ENCODE data around the gene FMN2. TPM values are rescaled to one million over a fixed set of nuclear protein-coding genes. Genes with fewer than 3 reads are reported as not detected.

The FMN2 gene
- total RNA-seq, 2 experiments from 2014 or later = not detected

GRCh38 chr1:240308096-240308495 lies 216.4 kb downstream of the FMN2 start:
- Mint-ChIP-seq H3K36me3 (ENCODE audit: low read depth) (no peaks in the 10 kb centered on the region), H3K27ac (no peak overlapping the region), H3K4me3 (no peak overlapping the region), H3K9me3 (peaks cover 7% of the 10 kb centered on the region), H3K4me1 (ENCODE audit: low read depth) (no peaks in the 10 kb centered on the region), H3K27me3 (no peaks in the 10 kb centered on the region)
- ChIA-PET POLR2A (no interaction called here), CTCF (no interaction called here)
- Histone ChIP-seq H3K9me3 (ENCODE audit: control insufficient read depth in 1 of 2, insufficient read depth in 1 of 2, low read length in 2 of 2) (peaks cover 0 to 4% of the 10 kb centered on the region in 2 experiments), H3K27ac (ENCODE audit: low read depth in 1 of 2, low read length in 2 of 2) (no peak overlapping the region), H3K4me1 (ENCODE audit: insufficient read depth, low read length) (no peaks in the 10 kb centered on the region), H3K4me3 (ENCODE audit: low read length) (no peak overlapping the region), H3K27me3 (ENCODE audit: control insufficient read depth in 1 of 2, insufficient read depth in 2 of 2, low read length in 2 of 2) (no peaks in the 10 kb centered on the region), H3K36me3 (ENCODE audit: insufficient read depth, low read length) (no peaks in the 10 kb centered on the region)
- DNase-seq (no peak), ATAC-seq (ENCODE audit: poor library complexity) (no peak)
- intact Hi-C loops (cut with DNase I, micrococcal nuclease) = no loop called here
- TF ChIP-seq, protein P1, sequence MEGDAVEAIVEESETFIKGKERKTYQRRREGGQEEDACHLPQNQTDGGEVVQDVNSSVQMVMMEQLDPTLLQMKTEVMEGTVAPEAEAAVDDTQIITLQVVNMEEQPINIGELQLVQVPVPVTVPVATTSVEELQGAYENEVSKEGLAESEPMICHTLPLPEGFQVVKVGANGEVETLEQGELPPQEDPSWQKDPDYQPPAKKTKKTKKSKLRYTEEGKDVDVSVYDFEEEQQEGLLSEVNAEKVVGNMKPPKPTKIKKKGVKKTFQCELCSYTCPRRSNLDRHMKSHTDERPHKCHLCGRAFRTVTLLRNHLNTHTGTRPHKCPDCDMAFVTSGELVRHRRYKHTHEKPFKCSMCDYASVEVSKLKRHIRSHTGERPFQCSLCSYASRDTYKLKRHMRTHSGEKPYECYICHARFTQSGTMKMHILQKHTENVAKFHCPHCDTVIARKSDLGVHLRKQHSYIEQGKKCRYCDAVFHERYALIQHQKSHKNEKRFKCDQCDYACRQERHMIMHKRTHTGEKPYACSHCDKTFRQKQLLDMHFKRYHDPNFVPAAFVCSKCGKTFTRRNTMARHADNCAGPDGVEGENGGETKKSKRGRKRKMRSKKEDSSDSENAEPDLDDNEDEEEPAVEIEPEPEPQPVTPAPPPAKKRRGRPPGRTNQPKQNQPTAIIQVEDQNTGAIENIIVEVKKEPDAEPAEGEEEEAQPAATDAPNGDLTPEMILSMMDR (IDR thresholded peaks at IDR 0.05) = no peak

GRCh38 chr1:240309769-240310168 lies 218.1 kb downstream of the FMN2 start:
- CTCF ChIA-PET = no interaction called here
- POLR2A ChIA-PET = no interaction called here
- H3K27ac Mint-ChIP-seq = no peak overlapping the region

GRCh38 chr1:240310226-240310925 lies 218.7 kb downstream of the FMN2 start:
- peaks cover 7% of the 10 kb centered on the region for H3K9me3 Mint-ChIP-seq

More at GRCh38 chr1:240309769-240310168, 218.1 kb downstream of the FMN2 start:
- H3K27ac ChIP-seq (ENCODE audit: low read depth in 1 of 2, low read length in 2 of 2) = no peak overlapping the region
- intact Hi-C loops (cut with DNase I, micrococcal nuclease) = no loop called here
- H3K9me3 ChIP-seq (ENCODE audit: control insufficient read depth in 1 of 2, insufficient read depth in 1 of 2, low read length in 2 of 2) = peaks cover 0 to under 1% of the 10 kb centered on the region in 2 experiments
- Mint-ChIP-seq H3K36me3 (ENCODE audit: low read depth) (no peaks in the 10 kb centered on the region), H3K4me3 (no peak overlapping the region), H3K27me3 (no peaks in the 10 kb centered on the region), H3K4me1 (ENCODE audit: low read depth) (no peaks in the 10 kb centered on the region), H3K9me3 (peaks cover 7% of the 10 kb centered on the region)
- DNase-seq = no peak
- no peaks in the 10 kb centered on the region for H3K4me1 ChIP-seq (ENCODE audit: insufficient read depth, low read length)
- no peak for ATAC-seq (ENCODE audit: poor library complexity)
- TF ChIP-seq, protein P1 (IDR thresholded peaks at IDR 0.05) = no peak
- no peak overlapping the region for H3K4me3 ChIP-seq (ENCODE audit: low read length)
- no peaks in the 10 kb centered on the region for H3K36me3 ChIP-seq (ENCODE audit: insufficient read depth, low read length)
- H3K27me3 ChIP-seq (ENCODE audit: control insufficient read depth in 1 of 2, insufficient read depth in 2 of 2, low read length in 2 of 2) = no peaks in the 10 kb centered on the region

More at GRCh38 chr1:240310226-240310925, 218.7 kb downstream of the FMN2 start:
- Histone ChIP-seq H3K9me3 (ENCODE audit: control insufficient read depth in 1 of 2, insufficient read depth in 1 of 2, low read length in 2 of 2) (no peaks in the 10 kb centered on the region), H3K27ac (ENCODE audit: low read depth in 1 of 2, low read length in 2 of 2) (no peak overlapping the region), H3K27me3 (ENCODE audit: control insufficient read depth in 1 of 2, insufficient read depth in 2 of 2, low read length in 2 of 2) (no peaks in the 10 kb centered on the region), H3K36me3 (ENCODE audit: insufficient read depth, low read length) (no peaks in the 10 kb centered on the region), H3K4me1 (ENCODE audit: insufficient read depth, low read length) (no peaks in the 10 kb centered on the region), H3K4me3 (ENCODE audit: low read length) (no peak overlapping the region)
- no peak overlapping the region for H3K4me3 Mint-ChIP-seq
- CTCF ChIA-PET = interaction anchor here (0.5 kb wide), 1 partner anchor 1812 kb away, joined by 4 read pairs; no protein-coding TSS in a partner anchor
- DNase-seq (no peak), ATAC-seq (ENCODE audit: poor library complexity) (no peak)
- POLR2A ChIA-PET = no interaction called here
- H3K36me3 Mint-ChIP-seq (ENCODE audit: low read depth) = no peaks in the 10 kb centered on the region
- intact Hi-C loops (cut with DNase I, micrococcal nuclease) = no loop called here
- H3K27me3 Mint-ChIP-seq = no peaks in the 10 kb centered on the region
- H3K27ac Mint-ChIP-seq = no peak overlapping the region
- TF ChIP-seq, protein P1 (IDR thresholded peaks at IDR 0.05) = no peak
- no peaks in the 10 kb centered on the region for H3K4me1 Mint-ChIP-seq (ENCODE audit: low read depth)
